ENCODE data around the gene ZWINT. TPM values are rescaled to one million over a fixed set of nuclear protein-coding genes. Genes with fewer than 3 reads are reported as not detected.

The ZWINT gene
- total RNA-seq, 1 experiment from 2014 or later = 181 TPM

DNA sequence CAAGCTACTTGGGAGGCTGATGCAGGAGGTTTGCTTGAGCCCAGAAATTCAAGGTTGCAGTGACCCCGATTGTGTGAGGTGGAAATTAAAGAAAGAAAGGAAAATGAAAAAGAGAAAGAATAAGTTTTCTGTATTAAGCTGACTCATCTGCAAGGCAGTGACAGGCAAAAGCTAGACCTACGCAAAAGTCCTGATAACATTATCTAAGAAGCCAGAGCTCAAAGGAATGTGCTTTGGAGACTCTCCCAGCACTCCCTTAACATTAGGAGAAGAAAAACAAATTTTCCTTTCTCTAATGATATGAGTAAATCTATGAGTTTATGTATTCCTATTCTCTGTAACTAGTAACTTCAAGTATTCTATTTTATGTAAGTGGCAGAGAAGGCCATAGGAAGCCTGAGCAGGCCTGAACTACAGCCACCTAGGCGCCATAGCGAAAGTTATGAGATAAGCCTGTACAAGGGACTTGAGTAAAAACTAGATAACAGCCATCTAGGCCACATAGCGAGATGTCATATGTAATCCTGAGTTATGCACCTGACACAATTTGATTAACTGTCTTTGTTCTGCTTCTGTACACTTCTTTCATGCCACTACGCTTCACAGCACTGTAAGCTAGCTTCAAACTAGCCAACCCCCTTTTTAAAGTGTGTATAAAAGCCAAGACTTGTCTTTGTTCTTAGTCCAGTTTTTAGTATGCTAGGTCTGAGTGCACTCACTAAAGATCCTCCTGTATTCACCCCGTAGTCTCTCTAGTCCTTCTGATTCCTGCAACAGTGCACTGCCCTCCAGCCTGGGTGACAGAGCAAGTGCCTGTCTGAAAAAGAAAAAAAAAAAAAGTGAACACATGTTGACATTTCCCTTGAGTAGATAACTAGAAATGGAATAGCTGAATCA is 9.4 kb upstream of the ZWINT start:
- Mint-ChIP-seq H3K36me3 (ENCODE audit: insufficient read depth, unreplicated experiment) (peaks cover 6% of the 10 kb centered on the region), H3K9me3 (ENCODE audit: unreplicated experiment) (peaks cover 30% of the 10 kb centered on the region), H3K27ac (ENCODE audit: unreplicated experiment) (no peak overlapping the region), H3K27me3 (ENCODE audit: insufficient read depth, unreplicated experiment) (no peaks in the 10 kb centered on the region), H3K4me1 (ENCODE audit: low read depth, unreplicated experiment) (no peaks in the 10 kb centered on the region), H3K4me3 (ENCODE audit: unreplicated experiment) (no peak overlapping the region)
- ChIA-PET CTCF (no interaction called here), POLR2A (no interaction called here)
- TF ChIP-seq, protein P1, sequence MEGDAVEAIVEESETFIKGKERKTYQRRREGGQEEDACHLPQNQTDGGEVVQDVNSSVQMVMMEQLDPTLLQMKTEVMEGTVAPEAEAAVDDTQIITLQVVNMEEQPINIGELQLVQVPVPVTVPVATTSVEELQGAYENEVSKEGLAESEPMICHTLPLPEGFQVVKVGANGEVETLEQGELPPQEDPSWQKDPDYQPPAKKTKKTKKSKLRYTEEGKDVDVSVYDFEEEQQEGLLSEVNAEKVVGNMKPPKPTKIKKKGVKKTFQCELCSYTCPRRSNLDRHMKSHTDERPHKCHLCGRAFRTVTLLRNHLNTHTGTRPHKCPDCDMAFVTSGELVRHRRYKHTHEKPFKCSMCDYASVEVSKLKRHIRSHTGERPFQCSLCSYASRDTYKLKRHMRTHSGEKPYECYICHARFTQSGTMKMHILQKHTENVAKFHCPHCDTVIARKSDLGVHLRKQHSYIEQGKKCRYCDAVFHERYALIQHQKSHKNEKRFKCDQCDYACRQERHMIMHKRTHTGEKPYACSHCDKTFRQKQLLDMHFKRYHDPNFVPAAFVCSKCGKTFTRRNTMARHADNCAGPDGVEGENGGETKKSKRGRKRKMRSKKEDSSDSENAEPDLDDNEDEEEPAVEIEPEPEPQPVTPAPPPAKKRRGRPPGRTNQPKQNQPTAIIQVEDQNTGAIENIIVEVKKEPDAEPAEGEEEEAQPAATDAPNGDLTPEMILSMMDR (IDR thresholded peaks at IDR 0.05; ENCODE audit: insufficient read depth in 1 of 2, low read depth in 1 of 2, low read length in 1 of 2, severe bottlenecking in 1 of 2, unreplicated experiment in 1 of 2) = no peak
- intact Hi-C loops (cut with micrococcal nuclease; ENCODE audit: unreplicated experiment) = loop anchor here (10.0 kb wide), 1 partner anchor 584 kb away; no protein-coding TSS in a partner anchor
- H3K36me3 ChIP-seq (ENCODE audit: control insufficient read depth, insufficient read depth, low read length) = no peaks in the 10 kb centered on the region
- H3K4me3 ChIP-seq (ENCODE audit: low read depth, low read length) = no peak overlapping the region
- no peaks in the 10 kb centered on the region for H3K4me1 ChIP-seq
- no peaks in the 10 kb centered on the region for H3K27me3 ChIP-seq (replicated peaks; ENCODE audit: control insufficient read depth, insufficient read depth, low read length)
- BruUV-seq (replicated peaks) = no TSS peak
- H3K9me3 ChIP-seq = peaks cover 34% of the 10 kb centered on the region
- DNase-seq = peak in 1 of 2 experiments; percentile 69

DNA sequence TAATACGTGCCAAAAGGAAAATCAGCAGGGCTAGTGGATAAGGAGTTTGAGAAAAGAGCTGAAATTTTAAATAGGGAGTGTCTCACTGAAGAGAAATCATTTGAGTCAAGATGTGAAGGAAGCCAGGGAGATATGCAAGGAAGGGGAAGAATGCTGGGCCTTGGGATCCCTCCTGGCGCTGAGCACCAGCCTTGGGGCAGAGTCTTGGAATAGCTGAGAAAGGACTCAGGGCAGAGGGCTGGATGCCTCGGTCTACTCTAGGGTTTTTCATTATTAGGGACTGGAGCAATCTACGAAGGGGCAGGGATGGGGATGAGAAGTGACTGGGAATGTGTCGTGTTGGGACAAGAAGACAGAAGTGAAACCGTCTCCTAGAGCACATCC is 484 bp downstream of the ZWINT start:
- Mint-ChIP-seq H3K27me3 (ENCODE audit: insufficient read depth, unreplicated experiment) (no peaks in the 10 kb centered on the region), H3K27ac (ENCODE audit: unreplicated experiment) (peak overlapping the region; percentile 84), H3K9me3 (ENCODE audit: unreplicated experiment) (peaks cover 8% of the 10 kb centered on the region), H3K36me3 (ENCODE audit: insufficient read depth, unreplicated experiment) (peaks cover 49% of the 10 kb centered on the region), H3K4me3 (ENCODE audit: unreplicated experiment) (peak overlapping the region; percentile 80), H3K4me1 (ENCODE audit: low read depth, unreplicated experiment) (peaks cover 12% of the 10 kb centered on the region)
- no peak for DNase-seq
- Histone ChIP-seq H3K4me3 (ENCODE audit: low read depth, low read length) (peak overlapping the region; percentile 83), H3K9me3 (no peaks in the 10 kb centered on the region), H3K36me3 (ENCODE audit: control insufficient read depth, insufficient read depth, low read length) (peaks cover 7% of the 10 kb centered on the region), H3K4me1 (0 out of 2 replicates have a peak, but pooled peaks cover 7% of the 10 kb centered on the region), H3K27me3 (replicated peaks; ENCODE audit: control insufficient read depth, insufficient read depth, low read length) (no peaks in the 10 kb centered on the region)
- TF ChIP-seq, protein P1 (IDR thresholded peaks at IDR 0.05; ENCODE audit: insufficient read depth in 1 of 2, low read depth in 1 of 2, low read length in 1 of 2, severe bottlenecking in 1 of 2, unreplicated experiment in 1 of 2) = no peak
- ChIA-PET POLR2A (interaction anchor here (1.5 kb wide), 1 partner anchor 10 kb away, joined by 11 read pairs; no protein-coding TSS in a partner anchor), CTCF (no interaction called here)
- intact Hi-C loops (cut with micrococcal nuclease; ENCODE audit: unreplicated experiment) = loop anchor here (5.0 kb wide), 1 partner anchor 383 kb away; no protein-coding TSS in a partner anchor
- BruUV-seq (replicated peaks) = TSS peak; percentile 34

DNA sequence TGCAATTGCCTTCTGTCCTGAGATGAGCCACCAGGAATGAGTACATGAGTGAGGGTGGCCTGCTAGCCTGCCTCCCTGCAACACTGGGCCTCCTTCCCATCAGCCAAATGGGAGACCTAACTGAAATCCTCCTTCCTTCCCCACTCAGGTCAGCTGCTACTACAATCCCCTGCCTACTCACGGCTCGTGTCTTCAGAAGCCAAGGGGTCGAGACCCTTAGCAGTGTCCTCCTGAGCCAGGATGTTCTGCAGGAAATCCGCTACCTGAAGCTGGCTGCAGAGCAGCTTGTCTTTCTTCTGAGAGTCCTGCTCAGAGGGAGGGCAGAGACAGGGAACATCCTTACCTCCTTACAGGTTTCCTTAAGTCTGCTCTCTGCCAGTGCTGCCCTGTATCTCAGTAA is 1.2 kb downstream of the ZWINT start:
- CTCF ChIA-PET = no interaction called here
- peaks cover 8% of the 10 kb centered on the region for H3K4me1 Mint-ChIP-seq (ENCODE audit: low read depth, unreplicated experiment)

More for the DNA sequence above, 1.2 kb downstream of the ZWINT start:
- peaks cover under 1% of the 10 kb centered on the region for H3K9me3 Mint-ChIP-seq (ENCODE audit: unreplicated experiment)
- Histone ChIP-seq H3K9me3 (no peaks in the 10 kb centered on the region), H3K4me1 (0 out of 2 replicates have a peak, but pooled peaks cover 7% of the 10 kb centered on the region), H3K4me3 (ENCODE audit: low read depth, low read length) (peak overlapping the region; percentile 83), H3K36me3 (ENCODE audit: control insufficient read depth, insufficient read depth, low read length) (peaks cover 7% of the 10 kb centered on the region), H3K27me3 (replicated peaks; ENCODE audit: control insufficient read depth, insufficient read depth, low read length) (no peaks in the 10 kb centered on the region)
- BruUV-seq (replicated peaks) = no TSS peak
- no peak for DNase-seq
- peak overlapping the region; percentile 80 for H3K4me3 Mint-ChIP-seq (ENCODE audit: unreplicated experiment)
- peaks cover 55% of the 10 kb centered on the region for H3K36me3 Mint-ChIP-seq (ENCODE audit: insufficient read depth, unreplicated experiment)
- TF ChIP-seq, protein P1 (IDR thresholded peaks at IDR 0.05; ENCODE audit: insufficient read depth in 1 of 2, low read depth in 1 of 2, low read length in 1 of 2, severe bottlenecking in 1 of 2, unreplicated experiment in 1 of 2) = no peak
- intact Hi-C loops (cut with micrococcal nuclease; ENCODE audit: unreplicated experiment) = loop anchor here (5.0 kb wide), 1 partner anchor 383 kb away; no protein-coding TSS in a partner anchor
- POLR2A ChIA-PET = no interaction called here
- no peaks in the 10 kb centered on the region for H3K27me3 Mint-ChIP-seq (ENCODE audit: insufficient read depth, unreplicated experiment)
- H3K27ac Mint-ChIP-seq (ENCODE audit: unreplicated experiment) = no peak overlapping the region

Data from Caco-2 (cell line).